Cardiac muscle cell (in vitro differentiated cells and primary cell): ENCODE data around the gene MEIS3. TPM values are rescaled to one million over a fixed set of nuclear protein-coding genes. Genes with fewer than 3 reads are reported as not detected.

Experiments used
- DNase-seq, 2 donors: peaks; one replicate each; pipeline versions ENCODE4 v3.0.0 to v3.0.0-alpha.2; 2010 to 2017; ENCODE audit warnings: low read depth in 1 of 2, low spot score in 1 of 2
- H3K27ac ChIP-seq: fragments of 200-600 bp; sonication (generic); 2 replicates; pipeline ENCODE4 v1.5.1; 2016
- H3K27me3 ChIP-seq: fragments of 200-600 bp; sonication (generic); 2 replicates; pipeline ENCODE4 v1.6.0; 2016; ENCODE audit warnings: control low read depth
- H3K36me3 ChIP-seq: fragments of 200-600 bp; sonication (generic); 2 replicates; pipeline ENCODE4 v1.5.1; 2016; ENCODE audit warnings: control low read depth
- H3K4me1 ChIP-seq: fragments of 200-600 bp; sonication (generic); 2 replicates; pipeline ENCODE4 v1.8.1; 2017; ENCODE audit warnings: low read depth, mild to moderate bottlenecking, mixed run types
- H3K4me3 ChIP-seq: fragments of 200-600 bp; sonication (generic); 2 replicates; pipeline ENCODE4 v1.5.1; 2016; ENCODE audit warnings: mild to moderate bottlenecking
- H3K9me3 ChIP-seq: fragments of 200-600 bp; sonication (generic); 2 replicates; pipeline ENCODE4 v1.5.1; 2017; ENCODE audit warnings: low read depth, mild to moderate bottlenecking, control low read depth
- CTCF ChIP-seq: IDR thresholded peaks from 2 replicates; pipeline ENCODE4 v1.5.1; 2012; ENCODE audit warnings: low read depth, mild to moderate bottlenecking, low read length
- polyA plus RNA-seq: library from polyadenylated mRNA; unstranded; fragments of >200 nt; fragmentation: Nextera tagmentation; extraction: Ambion mirVana; gene quantifications from 2 replicates; pipeline ENCODE4 v1.2.1, GENCODE V29; 2016
- total RNA-seq: library from RNA; depleted of rRNA; stranded (reverse); fragments of >200 nt; gene quantifications from 2 replicates; pipeline ENCODE4 v1.2.3, GENCODE V29; 2016

The MEIS3 gene
- total and polyA plus RNA-seq, 2 experiments from 2014 or later, result 83.7 to 114 TPM

- Histone ChIP-seq H3K27ac (no peak overlapping the region), H3K27me3 (peaks cover 16% of the 10 kb centered on the region), H3K4me1 (peaks cover 21% of the 10 kb centered on the region), H3K4me3 (no peak overlapping the region), H3K9me3 (no peaks in the 10 kb centered on the region), H3K36me3 (no peaks in the 10 kb centered on the region)
- TF ChIP-seq CTCF, result no peak
- DNase-seq, result no peak
These were observed 4.0 kb upstream of the MEIS3 start for GRCh38 chr19:47423203-47423882.

GRCh38 chr19:47422417-47423163 is 3.3 kb upstream of the MEIS3 start:
- H3K9me3 ChIP-seq, result no peaks in the 10 kb centered on the region
- H3K4me1 ChIP-seq, result peaks cover 25% of the 10 kb centered on the region
- DNase-seq, result no peak
- no peaks in the 10 kb centered on the region for H3K36me3 ChIP-seq
- H3K4me3 ChIP-seq, result no peak overlapping the region
- H3K27ac ChIP-seq, result no peak overlapping the region
- peaks cover 23% of the 10 kb centered on the region for H3K27me3 ChIP-seq
- no peak for TF ChIP-seq CTCF

- Histone ChIP-seq H3K4me3 (no peak overlapping the region), H3K27ac (no peak overlapping the region), H3K27me3 (peaks cover 23% of the 10 kb centered on the region), H3K36me3 (no peaks in the 10 kb centered on the region), H3K9me3 (no peaks in the 10 kb centered on the region), H3K4me1 (peaks cover 25% of the 10 kb centered on the region)
- TF ChIP-seq CTCF, result no peak
- DNase-seq, result peak in 1 of 2 donors; percentile 49
These were observed 2.6 kb upstream of the MEIS3 start for GRCh38 chr19:47421844-47422395.

- Histone ChIP-seq H3K9me3 (no peaks in the 10 kb centered on the region), H3K27me3 (peaks cover 23% of the 10 kb centered on the region), H3K4me1 (peaks cover 25% of the 10 kb centered on the region), H3K4me3 (no peak overlapping the region), H3K27ac (no peak overlapping the region), H3K36me3 (no peaks in the 10 kb centered on the region)
- no peak for DNase-seq
- TF ChIP-seq CTCF, result no peak
These were observed 2.0 kb upstream of the MEIS3 start for GRCh38 chr19:47421244-47421786.

GRCh38 chr19:47419789-47420188 is 462 bp upstream of the MEIS3 start:
- no peak for DNase-seq
- Histone ChIP-seq H3K4me1 (peaks cover 25% of the 10 kb centered on the region), H3K27me3 (peaks cover 23% of the 10 kb centered on the region), H3K9me3 (no peaks in the 10 kb centered on the region), H3K27ac (no peak overlapping the region), H3K4me3 (no peak overlapping the region), H3K36me3 (no peaks in the 10 kb centered on the region)
- TF ChIP-seq CTCF, result no peak
